A673 (cell line): Measurements from ENCODE around the gene NAA15.

Experiments used
- EZH2 ChIP-seq: fragments of 200-600 bp; sonication (generic); IDR thresholded peaks from 2 replicates; pipeline ENCODE4 v1.6.1; 2017; ENCODE audit warnings: borderline replicate concordance, low read depth, mild to moderate bottlenecking, mixed read lengths, antibody characterized with exemption, low read length; ENCODE audit not compliant: poor library complexity, severe bottlenecking
- TF ChIP-seq, protein P1 (sequence below): fragments of 300-800, 200-600 bp; sonication (generic); conservative IDR thresholded peaks from 2 replicates; pipeline ENCODE4 v1.5.1; 2017; ENCODE audit warnings: low read depth, mild to moderate bottlenecking, antibody characterized with exemption, low read length, moderate library complexity, mixed read lengths

DNA sequence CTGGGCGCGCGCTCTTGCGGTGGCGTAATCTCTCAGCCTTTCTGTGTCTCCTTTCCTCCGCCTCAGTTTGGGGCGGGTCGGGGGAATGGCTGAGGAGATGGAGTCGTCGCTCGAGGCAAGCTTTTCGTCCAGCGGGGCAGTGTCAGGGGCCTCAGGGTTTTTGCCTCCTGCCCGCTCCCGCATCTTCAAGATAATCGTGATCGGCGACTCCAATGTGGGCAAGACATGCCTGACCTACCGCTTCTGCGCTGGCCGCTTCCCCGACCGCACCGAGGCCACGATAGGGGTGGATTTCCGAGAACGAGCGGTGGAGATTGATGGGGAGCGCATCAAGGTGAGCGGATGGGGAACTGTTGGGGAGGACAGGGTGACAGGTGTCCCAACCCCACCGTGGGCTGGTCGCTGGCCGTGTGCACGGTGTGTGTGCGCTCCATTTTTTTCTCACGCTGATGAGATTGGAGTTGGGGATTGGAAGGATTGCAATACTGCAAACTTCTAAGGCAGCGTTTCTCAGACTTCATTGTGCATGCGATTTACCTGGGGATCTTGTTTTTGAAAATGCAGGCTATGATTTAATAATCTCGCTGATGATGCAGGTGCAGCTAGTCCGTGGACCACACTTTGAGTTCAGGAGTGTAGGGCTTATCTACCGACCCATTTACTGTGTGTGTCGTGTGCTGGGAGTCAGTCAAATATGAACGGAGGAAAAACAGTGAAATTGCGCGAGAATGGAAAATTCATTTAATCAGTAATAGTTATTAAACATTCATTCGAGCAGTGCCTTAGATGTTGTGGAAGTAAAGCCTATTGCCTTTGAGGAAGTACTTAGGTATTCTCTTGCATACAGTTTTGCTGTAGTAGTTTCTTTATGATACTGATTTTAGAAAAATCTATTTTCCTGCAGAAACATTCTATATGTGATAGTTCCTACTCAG, 153.1 kb downstream of the NAA15 start, which contains the start of gene RAB33B:
- TF ChIP-seq, protein P1, sequence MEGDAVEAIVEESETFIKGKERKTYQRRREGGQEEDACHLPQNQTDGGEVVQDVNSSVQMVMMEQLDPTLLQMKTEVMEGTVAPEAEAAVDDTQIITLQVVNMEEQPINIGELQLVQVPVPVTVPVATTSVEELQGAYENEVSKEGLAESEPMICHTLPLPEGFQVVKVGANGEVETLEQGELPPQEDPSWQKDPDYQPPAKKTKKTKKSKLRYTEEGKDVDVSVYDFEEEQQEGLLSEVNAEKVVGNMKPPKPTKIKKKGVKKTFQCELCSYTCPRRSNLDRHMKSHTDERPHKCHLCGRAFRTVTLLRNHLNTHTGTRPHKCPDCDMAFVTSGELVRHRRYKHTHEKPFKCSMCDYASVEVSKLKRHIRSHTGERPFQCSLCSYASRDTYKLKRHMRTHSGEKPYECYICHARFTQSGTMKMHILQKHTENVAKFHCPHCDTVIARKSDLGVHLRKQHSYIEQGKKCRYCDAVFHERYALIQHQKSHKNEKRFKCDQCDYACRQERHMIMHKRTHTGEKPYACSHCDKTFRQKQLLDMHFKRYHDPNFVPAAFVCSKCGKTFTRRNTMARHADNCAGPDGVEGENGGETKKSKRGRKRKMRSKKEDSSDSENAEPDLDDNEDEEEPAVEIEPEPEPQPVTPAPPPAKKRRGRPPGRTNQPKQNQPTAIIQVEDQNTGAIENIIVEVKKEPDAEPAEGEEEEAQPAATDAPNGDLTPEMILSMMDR, result no peak
- TF ChIP-seq EZH2, result no peak
